Measurements from ENCODE around the gene POLN. TPM values are rescaled to one million over a fixed set of nuclear protein-coding genes. Genes with fewer than 3 reads are reported as not detected.

Gene POLN
- total and polyA plus RNA-seq, 2 experiments from 2014 or later = 1.7 to 2.0 TPM

DNA sequence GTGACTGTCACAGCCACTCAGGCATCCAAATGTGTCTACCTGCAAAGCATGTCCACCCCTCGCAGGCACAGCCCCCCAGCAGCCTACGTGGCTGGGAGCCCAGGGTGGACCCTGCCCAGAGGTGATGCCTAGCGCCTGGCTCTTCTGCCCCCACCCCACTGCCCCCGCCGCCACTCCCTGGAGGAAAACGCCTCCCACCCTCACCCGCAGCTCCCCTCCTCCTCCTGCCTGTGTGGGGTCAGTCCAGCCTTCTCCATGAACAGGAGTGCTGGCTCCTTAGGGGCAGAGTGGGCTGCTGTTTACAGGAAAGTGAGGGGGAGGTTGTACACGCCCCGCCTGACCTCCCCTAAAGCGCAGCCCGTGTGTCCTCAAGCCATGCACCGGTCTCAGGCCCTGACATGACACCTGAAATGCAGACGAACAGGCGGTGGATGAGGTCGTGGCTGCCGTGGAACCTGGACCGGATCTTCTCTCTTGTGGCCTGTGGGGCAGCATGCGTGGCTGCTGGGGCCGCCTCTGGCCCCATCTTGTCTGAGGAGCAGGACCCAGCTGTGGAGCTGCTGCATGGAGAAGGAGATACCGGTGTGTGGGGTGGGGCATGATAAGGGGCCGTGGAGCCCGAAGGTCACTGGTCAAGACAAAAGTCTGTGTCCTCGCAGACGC, 31.9 kb upstream of the POLN start:
- no peak overlapping the region for H3K4me3 ChIP-seq
- no peak overlapping the region for H2AFZ ChIP-seq
- TF ChIP-seq, protein P1, sequence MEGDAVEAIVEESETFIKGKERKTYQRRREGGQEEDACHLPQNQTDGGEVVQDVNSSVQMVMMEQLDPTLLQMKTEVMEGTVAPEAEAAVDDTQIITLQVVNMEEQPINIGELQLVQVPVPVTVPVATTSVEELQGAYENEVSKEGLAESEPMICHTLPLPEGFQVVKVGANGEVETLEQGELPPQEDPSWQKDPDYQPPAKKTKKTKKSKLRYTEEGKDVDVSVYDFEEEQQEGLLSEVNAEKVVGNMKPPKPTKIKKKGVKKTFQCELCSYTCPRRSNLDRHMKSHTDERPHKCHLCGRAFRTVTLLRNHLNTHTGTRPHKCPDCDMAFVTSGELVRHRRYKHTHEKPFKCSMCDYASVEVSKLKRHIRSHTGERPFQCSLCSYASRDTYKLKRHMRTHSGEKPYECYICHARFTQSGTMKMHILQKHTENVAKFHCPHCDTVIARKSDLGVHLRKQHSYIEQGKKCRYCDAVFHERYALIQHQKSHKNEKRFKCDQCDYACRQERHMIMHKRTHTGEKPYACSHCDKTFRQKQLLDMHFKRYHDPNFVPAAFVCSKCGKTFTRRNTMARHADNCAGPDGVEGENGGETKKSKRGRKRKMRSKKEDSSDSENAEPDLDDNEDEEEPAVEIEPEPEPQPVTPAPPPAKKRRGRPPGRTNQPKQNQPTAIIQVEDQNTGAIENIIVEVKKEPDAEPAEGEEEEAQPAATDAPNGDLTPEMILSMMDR (IDR thresholded peaks at IDR 0.05; ENCODE audit: poor library complexity) = no peak
- TF ChIP-seq EZH2 (IDR thresholded peaks at IDR 0.05; ENCODE audit: borderline replicate concordance) = no peak
- TF ChIP-seq EZH2phosphoT487 (IDR thresholded peaks at IDR 0.05; ENCODE audit: low read depth, severe bottlenecking, unreplicated experiment) = no peak
- no peaks in the 10 kb centered on the region for H3K27me3 ChIP-seq
- no peaks in the 10 kb centered on the region for H3K9me2 ChIP-seq (replicated peaks; ENCODE audit: insufficient read depth)
- DNase-seq (ENCODE audit: low spot score) = no peak
- no peaks in the 10 kb centered on the region for H3K36me3 ChIP-seq (replicated peaks; ENCODE audit: insufficient read depth, low read depth)
- no peaks in the 10 kb centered on the region for H3K4me1 ChIP-seq (ENCODE audit: insufficient read depth)
- no peaks in the 10 kb centered on the region for H3K9me3 ChIP-seq (ENCODE audit: low read depth)
- 65% methylated on average over 18 of the region's 24 CpGs for WGBS (ENCODE audit: low lambda C conversion rate, missing lambda C conversion rate)
- H4K20me1 ChIP-seq (ENCODE audit: insufficient read depth, poor library complexity, severe bottlenecking) = no peaks in the 10 kb centered on the region
- H3K4me2 ChIP-seq = no peak overlapping the region
- H3K27ac ChIP-seq = no peak overlapping the region
- no peaks in the 10 kb centered on the region for H3K79me2 ChIP-seq

DNA sequence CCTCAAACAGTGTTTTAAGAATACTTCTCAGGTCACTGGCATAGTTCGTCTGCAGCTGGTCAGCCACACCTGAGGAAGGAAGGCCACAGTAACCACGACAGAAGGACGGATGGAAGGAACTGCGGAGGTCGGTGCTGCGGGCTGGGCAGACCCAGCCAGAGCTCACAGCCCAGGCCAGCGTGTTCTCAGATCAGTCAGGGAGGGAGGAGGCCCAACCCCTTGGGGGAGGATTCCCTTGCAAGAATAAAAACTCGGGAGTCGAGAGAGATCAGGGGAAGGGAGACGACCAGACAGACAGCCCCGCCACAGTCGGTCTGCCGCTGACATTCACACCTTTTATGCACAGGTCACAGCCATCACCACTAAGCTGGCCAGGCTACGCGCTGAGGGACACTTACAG, 31.3 kb upstream of the POLN start:
- H2AFZ ChIP-seq = no peak overlapping the region
- no peak overlapping the region for H3K4me3 ChIP-seq
- H3K4me1 ChIP-seq (ENCODE audit: insufficient read depth) = no peaks in the 10 kb centered on the region
- no peak overlapping the region for H3K4me2 ChIP-seq
- H3K79me2 ChIP-seq = no peaks in the 10 kb centered on the region
- DNase-seq (ENCODE audit: low spot score) = no peak
- TF ChIP-seq, protein P1 (IDR thresholded peaks at IDR 0.05; ENCODE audit: poor library complexity) = no peak
- TF ChIP-seq EZH2phosphoT487 (IDR thresholded peaks at IDR 0.05; ENCODE audit: low read depth, severe bottlenecking, unreplicated experiment) = no peak
- TF ChIP-seq EZH2 (IDR thresholded peaks at IDR 0.05; ENCODE audit: borderline replicate concordance) = no peak
- H3K27me3 ChIP-seq = no peaks in the 10 kb centered on the region
- no peaks in the 10 kb centered on the region for H3K9me3 ChIP-seq (ENCODE audit: low read depth)
- no peaks in the 10 kb centered on the region for H4K20me1 ChIP-seq (ENCODE audit: insufficient read depth, poor library complexity, severe bottlenecking)
- no peak overlapping the region for H3K27ac ChIP-seq
- H3K9me2 ChIP-seq (replicated peaks; ENCODE audit: insufficient read depth) = no peaks in the 10 kb centered on the region
- no peaks in the 10 kb centered on the region for H3K36me3 ChIP-seq (replicated peaks; ENCODE audit: insufficient read depth, low read depth)
- 85% methylated on average over 15 of the region's 15 CpGs for WGBS (ENCODE audit: low lambda C conversion rate, missing lambda C conversion rate)

DNA sequence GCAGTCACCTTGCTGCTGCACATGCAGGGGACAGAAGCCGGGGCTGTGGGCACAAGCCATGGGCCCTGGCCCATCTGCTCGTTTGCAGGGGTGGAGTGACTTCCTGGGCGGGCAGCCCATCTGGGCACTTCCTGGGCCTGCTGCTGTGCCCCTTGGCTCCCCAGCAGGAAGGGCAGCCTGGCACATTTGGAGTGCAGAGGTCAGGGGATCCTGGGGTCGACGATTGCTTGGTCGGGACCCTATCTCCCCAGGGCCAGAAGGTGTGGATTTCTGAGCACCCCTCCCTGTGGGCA, 30.9 kb upstream of the POLN start:
- Histone ChIP-seq H3K79me2 (no peaks in the 10 kb centered on the region), H2AFZ (no peak overlapping the region), H3K27ac (no peak overlapping the region), H3K4me2 (no peak overlapping the region), H3K4me3 (no peak overlapping the region), H3K9me2 (replicated peaks; ENCODE audit: insufficient read depth) (no peaks in the 10 kb centered on the region), H4K20me1 (ENCODE audit: insufficient read depth, poor library complexity, severe bottlenecking) (no peaks in the 10 kb centered on the region), H3K36me3 (replicated peaks; ENCODE audit: insufficient read depth, low read depth) (no peaks in the 10 kb centered on the region), H3K27me3 (no peaks in the 10 kb centered on the region), H3K4me1 (ENCODE audit: insufficient read depth) (no peaks in the 10 kb centered on the region), H3K9me3 (ENCODE audit: low read depth) (no peaks in the 10 kb centered on the region)
- DNase-seq (ENCODE audit: low spot score) = no peak
- WGBS (ENCODE audit: low lambda C conversion rate, missing lambda C conversion rate) = 93% methylated on average over 6 of the region's 6 CpGs
- TF ChIP-seq, protein P1 (IDR thresholded peaks at IDR 0.05; ENCODE audit: poor library complexity) = no peak
- TF ChIP-seq EZH2 (IDR thresholded peaks at IDR 0.05; ENCODE audit: borderline replicate concordance) = no peak
- no peak for TF ChIP-seq EZH2phosphoT487 (IDR thresholded peaks at IDR 0.05; ENCODE audit: low read depth, severe bottlenecking, unreplicated experiment)
